GM18505 (cell line): Measurements from ENCODE around the gene CELA1.

Experiments
- ATAC-seq: cut with Tn5 transposase; IDR thresholded peaks from one replicate; pipeline ENCODE4 v1.9.1; 2021; ENCODE audit not compliant: unreplicated experiment
- POLR2A ChIP-seq: IDR thresholded peaks from 4 replicates; pipeline ENCODE4 v1.6.1; 2011; ENCODE audit warnings: borderline replicate concordance; ENCODE audit not compliant: insufficient read depth, insufficient read length; ENCODE audit errors: extremely low read depth

CELA1 gene

GRCh38 chr12:51383269-51383905, 36.9 kb upstream of the CELA1 start:
- no peak for ATAC-seq
- TF ChIP-seq POLR2A: no peak

- no peak for ATAC-seq
- TF ChIP-seq POLR2A: no peak
Observed at GRCh38 chr12:51382173-51382572, 35.7 kb upstream of the CELA1 start.

- TF ChIP-seq POLR2A: no peak
Observed at GRCh38 chr12:51381226-51382079, 35.0 kb upstream of the CELA1 start.

GRCh38 chr12:51379571-51379970, 33.1 kb upstream of the CELA1 start:
- no peak for TF ChIP-seq POLR2A

More at GRCh38 chr12:51381226-51382079, 35.0 kb upstream of the CELA1 start:
- ATAC-seq: no peak

GRCh38 chr12:51378749-51379148, 32.3 kb upstream of the CELA1 start:
- TF ChIP-seq POLR2A: no peak
- no peak for ATAC-seq

More at GRCh38 chr12:51379571-51379970, 33.1 kb upstream of the CELA1 start:
- ATAC-seq: no peak

- no peak for ATAC-seq
- no peak for TF ChIP-seq POLR2A
Observed at GRCh38 chr12:51377099-51377984, 30.9 kb upstream of the CELA1 start.

- no peak for TF ChIP-seq POLR2A
- ATAC-seq: no peak
Observed at GRCh38 chr12:51374856-51375255, 28.4 kb upstream of the CELA1 start.

GRCh38 chr12:51374361-51374760, 27.9 kb upstream of the CELA1 start:
- TF ChIP-seq POLR2A: no peak
- no peak for ATAC-seq

GRCh38 chr12:51373187-51373586, 26.7 kb upstream of the CELA1 start:
- no peak for TF ChIP-seq POLR2A

GRCh38 chr12:51372021-51372420, 25.5 kb upstream of the CELA1 start:
- no peak for ATAC-seq
- no peak for TF ChIP-seq POLR2A

More at GRCh38 chr12:51373187-51373586, 26.7 kb upstream of the CELA1 start:
- no peak for ATAC-seq

- TF ChIP-seq POLR2A: no peak
- ATAC-seq: no peak
Observed at GRCh38 chr12:51371295-51371953, 24.9 kb upstream of the CELA1 start.

- no peak for TF ChIP-seq POLR2A
- ATAC-seq: no peak
Observed at GRCh38 chr12:51370667-51371066, 24.2 kb upstream of the CELA1 start.

GRCh38 chr12:51369581-51369980, 23.1 kb upstream of the CELA1 start:
- no peak for TF ChIP-seq POLR2A
- no peak for ATAC-seq
